Stimulated activated CD4-positive, alpha-beta T cell treated with anti-CD3 and anti-CD28 coated beads, Interleukin-4, amount 100 ng/mL, for 1 hour (primary cell): Measurements from ENCODE around the gene KARS1.
A peak's percentile ranks its signal among the peaks of the same experiment; 100 is the strongest.

Experiments used
- DNase-seq: peaks from one replicate; pipeline ENCODE4 v3.0.0-alpha.2; 2020

The KARS1 gene

DNA sequence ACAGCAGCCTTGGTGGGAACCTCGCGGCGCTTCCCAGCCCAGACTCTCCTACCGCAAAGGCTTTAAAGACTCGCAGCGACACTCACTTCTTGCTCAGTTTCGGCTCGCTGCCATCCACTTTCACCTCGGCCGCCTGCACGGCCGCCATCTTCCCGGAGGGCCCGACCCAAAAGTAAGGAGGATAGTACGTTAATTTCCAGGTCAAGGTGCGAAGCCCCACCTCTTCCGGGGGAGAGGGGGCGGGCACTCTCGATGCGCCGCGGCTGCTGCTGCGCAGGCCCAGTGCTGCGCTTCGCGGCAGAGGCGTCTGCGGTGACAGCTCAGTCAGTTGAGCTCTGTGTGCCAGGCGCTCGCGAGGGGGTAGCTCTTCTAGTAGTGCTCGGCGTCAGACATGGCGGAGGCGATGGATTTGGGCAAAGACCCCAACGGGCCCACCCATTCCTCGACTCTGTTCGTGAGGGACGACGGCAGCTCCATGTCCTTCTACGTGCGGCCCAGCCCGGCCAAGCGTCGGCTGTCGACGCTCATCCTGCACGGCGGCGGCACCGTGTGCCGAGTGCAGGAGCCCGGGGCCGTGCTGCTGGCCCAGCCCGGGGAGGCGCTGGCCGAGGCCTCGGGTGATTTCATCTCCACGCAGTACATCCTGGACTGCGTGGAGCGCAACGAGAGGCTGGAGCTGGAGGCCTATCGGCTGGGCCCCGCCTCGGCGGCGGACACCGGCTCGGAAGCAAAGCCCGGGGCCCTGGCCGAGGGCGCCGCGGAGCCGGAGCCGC lies at the start of gene KARS1, which contains the start of gene TERF2IP:
Gene KARS1 (minus strand): TSS at position 174 of the 773 bp plus-strand sequence. CDS start 26 bp downstream, at position 148.
Gene TERF2IP (plus strand): TSS at position 282 of the 773 bp plus-strand sequence. CDS start 110 bp downstream, at position 392.
- DNase-seq: peak; percentile 94

GRCh38 chr16:75695708-75696107 lies 48.2 kb upstream of the KARS1 start:
- no peak for DNase-seq

- DNase-seq: no peak
Measured at GRCh38 chr16:75687361-75687760, 39.9 kb upstream of the KARS1 start.

GRCh38 chr16:75682308-75682707 lies 34.8 kb upstream of the KARS1 start:
- DNase-seq: no peak

DNA sequence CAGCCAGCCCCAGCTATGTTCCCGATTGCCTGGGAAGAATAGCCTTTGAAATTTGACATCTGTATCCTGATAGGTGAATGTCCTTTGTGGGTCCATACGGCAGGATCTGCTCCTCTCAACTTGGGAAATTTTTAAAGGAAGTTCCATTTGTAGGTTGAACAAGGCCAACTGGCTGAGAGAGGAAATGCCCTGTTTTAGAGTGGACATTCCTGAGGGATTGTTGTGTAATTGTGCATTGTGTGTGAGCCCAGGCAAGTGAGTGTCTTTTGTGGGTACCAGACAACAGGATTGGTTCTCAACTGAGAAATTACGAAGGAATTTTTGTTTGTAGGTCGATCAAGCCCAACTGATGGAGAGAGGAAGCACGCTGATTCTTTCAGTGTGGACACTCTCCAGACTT lies 31.9 kb upstream of the KARS1 start:
- no peak for DNase-seq

GRCh38 chr16:75676909-75677308 lies 29.4 kb upstream of the KARS1 start, which contains the start of gene CPHXL2:
CPHXL2 (minus strand) TSS chr16:75677009; CDS start chr16:75676999, 10 bp downstream.
- no peak for DNase-seq

- no peak for DNase-seq
Measured at GRCh38 chr16:75667503-75667902, 20.0 kb upstream of the KARS1 start.

GRCh38 chr16:75660726-75661302 lies 13.3 kb upstream of the KARS1 start:
- no peak for DNase-seq

DNA sequence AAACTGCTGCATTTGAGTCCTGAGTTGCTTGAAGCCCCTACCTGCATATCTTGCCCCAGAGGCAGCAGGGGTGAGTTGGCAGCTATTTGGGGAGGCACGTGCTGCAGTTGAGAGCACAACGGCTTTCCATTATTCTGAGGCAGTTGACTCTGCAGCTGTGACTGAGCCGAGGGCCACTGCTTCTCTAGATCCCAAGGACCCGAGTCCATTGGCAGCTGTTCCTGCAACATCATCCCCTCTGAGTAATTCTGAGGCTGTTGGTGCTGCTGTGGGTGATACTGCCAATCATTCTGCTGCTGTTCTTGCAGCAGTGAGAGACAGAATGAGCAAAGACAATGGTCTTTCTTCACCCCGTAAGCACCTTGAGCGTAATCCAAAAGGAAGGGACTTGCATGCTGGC lies 12.9 kb upstream of the KARS1 start:
- no peak for DNase-seq

GRCh38 chr16:75658175-75658574 lies 10.7 kb upstream of the KARS1 start:
- DNase-seq: no peak

GRCh38 chr16:75653922-75654321 lies 6.5 kb upstream of the KARS1 start:
- no peak for DNase-seq

DNA sequence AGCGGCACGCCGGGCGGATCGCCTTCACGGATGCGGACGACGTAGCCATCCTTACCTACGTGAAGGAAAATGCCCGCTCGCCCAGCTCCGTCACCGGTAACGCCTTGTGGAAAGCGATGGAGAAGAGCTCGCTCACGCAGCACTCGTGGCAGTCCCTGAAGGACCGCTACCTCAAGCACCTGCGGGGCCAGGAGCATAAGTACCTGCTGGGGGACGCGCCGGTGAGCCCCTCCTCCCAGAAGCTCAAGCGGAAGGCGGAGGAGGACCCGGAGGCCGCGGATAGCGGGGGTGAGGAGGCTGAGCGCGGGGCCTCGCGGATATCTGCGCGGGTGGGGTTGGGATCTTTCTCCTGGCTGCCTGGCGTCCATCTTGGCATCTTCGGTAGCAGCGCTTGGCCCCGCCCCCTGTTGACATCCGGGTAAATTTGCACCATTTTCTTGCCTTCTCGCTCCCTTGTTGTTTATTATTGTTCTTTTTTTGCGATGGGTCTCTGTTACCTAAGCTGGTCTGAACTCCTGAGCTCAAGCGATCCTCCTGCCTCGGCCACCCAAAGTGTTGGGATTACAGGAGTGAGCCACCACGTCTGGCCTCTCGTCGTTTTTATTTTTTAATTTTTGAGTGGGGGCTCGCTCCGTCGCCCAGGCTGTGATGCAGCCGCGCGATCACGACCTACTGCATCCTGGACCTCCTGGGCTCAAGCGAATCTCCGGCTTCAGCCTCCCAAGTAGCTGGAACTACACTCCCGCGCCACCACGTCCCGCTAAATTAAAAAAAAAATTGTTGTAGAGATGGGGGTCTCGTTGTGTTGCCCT lies 1.0 kb upstream of the KARS1 start:
- DNase-seq: peak; percentile 88

- DNase-seq: no peak
Measured at GRCh38 chr16:75647112-75647491, 363 bp downstream of the KARS1 start.

DNA sequence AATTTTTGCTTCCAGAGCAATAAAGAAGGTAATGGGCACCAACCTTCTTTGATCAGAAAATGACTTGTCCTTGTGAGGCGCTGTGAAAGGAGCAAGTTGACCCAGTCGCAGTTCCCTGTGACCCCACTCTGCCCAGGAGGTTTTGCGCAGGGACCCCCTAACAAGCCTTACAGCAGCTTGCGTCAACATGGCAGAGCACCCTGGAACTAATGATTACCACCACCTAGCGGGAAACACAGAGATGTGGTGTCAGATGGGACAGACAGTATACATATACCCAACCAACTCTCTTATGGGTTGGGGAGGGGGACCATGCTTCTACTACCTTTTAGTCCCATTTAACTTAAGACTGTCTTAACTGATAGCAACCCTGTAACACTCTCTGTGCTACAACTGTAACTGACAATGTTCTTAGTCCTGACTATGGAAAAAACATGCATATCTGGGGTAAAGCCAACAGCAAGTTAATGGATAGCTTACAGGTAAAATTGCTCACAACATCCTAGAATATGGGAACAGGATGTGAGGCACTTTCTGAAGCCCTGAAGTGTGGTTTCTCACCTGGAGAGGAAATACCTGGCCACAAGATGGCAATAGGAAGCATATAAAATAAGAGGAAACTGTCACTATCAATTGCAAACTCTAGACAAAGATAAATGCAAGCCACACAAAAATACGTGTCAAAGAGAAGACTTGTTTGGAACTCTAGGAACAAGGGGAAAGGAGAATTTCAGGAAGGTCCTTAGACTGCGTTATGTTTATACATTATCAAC lies 3.0 kb downstream of the KARS1 start:
- no peak for DNase-seq

DNA sequence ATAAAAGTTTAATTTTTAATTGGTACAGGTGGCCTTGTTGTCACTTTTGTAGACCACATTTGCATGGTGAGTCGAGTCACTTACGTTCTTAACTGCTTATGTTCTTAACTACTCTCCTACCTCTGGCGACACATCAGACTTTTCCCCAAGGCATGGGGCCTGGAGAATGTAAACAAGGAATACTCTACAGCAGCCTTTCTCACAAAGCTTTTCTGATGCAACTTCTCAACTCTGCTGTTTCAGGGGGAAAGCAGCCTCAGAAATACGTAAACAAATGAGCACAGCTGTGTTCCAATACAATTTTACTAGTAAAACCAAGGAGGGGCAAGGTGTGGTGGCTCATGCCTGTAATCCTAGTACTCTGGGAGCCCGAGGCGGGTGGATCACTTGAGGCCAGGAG lies 6.9 kb downstream of the KARS1 start:
- DNase-seq: no peak

- DNase-seq: no peak
Measured at GRCh38 chr16:75635036-75635435, 12.4 kb downstream of the KARS1 start.

- no peak for DNase-seq
Measured at GRCh38 chr16:75632857-75633256, 14.6 kb downstream of the KARS1 start.

- no peak for DNase-seq
Measured at GRCh38 chr16:75630052-75630451, 17.4 kb downstream of the KARS1 start.

DNA sequence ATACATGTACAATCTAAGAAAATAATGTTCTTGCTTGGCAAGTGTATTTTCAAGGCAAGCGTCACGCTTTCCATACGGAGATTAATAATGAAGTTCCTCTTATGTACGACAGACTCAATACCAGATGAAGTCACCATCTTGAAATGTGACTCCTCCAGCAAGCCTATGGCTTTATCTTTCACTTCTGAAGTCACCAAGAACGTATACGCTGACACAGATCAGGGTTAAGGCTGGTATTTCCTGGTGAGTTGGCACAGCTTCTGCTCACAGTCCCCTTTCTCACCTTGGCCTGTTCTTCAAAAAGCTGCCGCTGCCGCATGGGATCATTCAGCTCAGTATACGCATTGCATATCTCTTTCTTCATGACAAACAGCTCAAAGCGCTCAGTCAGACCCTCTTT lies 18.3 kb downstream of the KARS1 start:
- no peak for DNase-seq

GRCh38 chr16:75628351-75628750 lies 19.1 kb downstream of the KARS1 start:
- no peak for DNase-seq

GRCh38 chr16:75627851-75628250 lies 19.6 kb downstream of the KARS1 start:
- no peak for DNase-seq

GRCh38 chr16:75626806-75627205 lies 20.7 kb downstream of the KARS1 start:
- DNase-seq: no peak

GRCh38 chr16:75624921-75625334 lies 22.5 kb downstream of the KARS1 start:
- no peak for DNase-seq
